PC-9 (cell line): ENCODE measurements around the gene KRTAP4-11. TPM values are rescaled to one million over a fixed set of nuclear protein-coding genes. Genes with fewer than 3 reads are reported as not detected.
"Not testable (repeated sequence)": the region's sequence is repeated elsewhere in the genome, so short reads cannot be mapped to it uniquely, and the experiment has no call there.

Experiments used
- BruUV-seq: library from RNA; stranded (reverse); fragments of 400-500 nt; replicated peaks from 2 replicates; lab custom pipeline; 2021; lab: Mats Ljungman, UMichigan
- CTCF ChIA-PET: fragments of 300-600 bp; sonication (Branson Sonifier 250); formaldehyde crosslinking; loops from one replicate; lab custom pipeline; 2022; ENCODE audit warnings: antibody characterized with exemption; lab: Charles Lee
- POLR2A ChIA-PET: fragments of 300-600 bp; sonication (Branson Sonifier 250); formaldehyde crosslinking; loops from one replicate; lab custom pipeline; 2022; ENCODE audit warnings: antibody characterized with exemption; ENCODE audit not compliant: unreplicated experiment; lab: Charles Lee
- DNase-seq, 2 experiments: peaks; one replicate each; pipeline versions ENCODE4 v3.0.0 to v3.0.0-alpha.2; 2015 to 2022; ENCODE audit warnings: mixed read lengths in 1 of 2
- H2AFZ ChIP-seq: fragments of 200-600 bp; sonication (generic); 2 replicates; pipeline ENCODE4 v1.8.1; 2017; ENCODE audit warnings: antibody characterized with exemption
- H3F3A ChIP-seq: fragments of 200-600 bp; sonication (generic); 2 replicates; pipeline ENCODE4 v1.8.1; 2017; ENCODE audit warnings: antibody characterized with exemption, mild to moderate bottlenecking, low read depth; ENCODE audit not compliant: insufficient read depth
- H3K27ac ChIP-seq: fragments of 200-600 bp; sonication (generic); 2 replicates; pipeline ENCODE4 v1.6.1; 2016; ENCODE audit warnings: mixed run types
- H3K27me3 ChIP-seq: fragments of 200-600 bp; sonication (generic); 2 replicates; pipeline ENCODE4 v1.6.1; 2016; ENCODE audit warnings: low read depth, mixed run types; ENCODE audit not compliant: insufficient read depth
- H3K36me3 ChIP-seq: fragments of 200-600 bp; sonication (generic); 2 replicates; pipeline ENCODE4 v1.6.1; 2016; ENCODE audit warnings: low read depth, mixed run types
- H3K4me1 ChIP-seq: fragments of 200-600 bp; sonication (generic); replicated peaks from 2 replicates; pipeline ENCODE4 v1.6.1; 2016; ENCODE audit warnings: mixed run types; ENCODE audit not compliant: insufficient read depth
- H3K4me2 ChIP-seq: fragments of 200-600 bp; sonication (generic); 2 replicates; pipeline ENCODE4 v1.6.1; 2017; ENCODE audit warnings: mixed run types
- H3K4me3 ChIP-seq: fragments of 200-600 bp; sonication (generic); 2 replicates; pipeline ENCODE4 v1.6.1; 2016; ENCODE audit warnings: mixed run types
- H3K79me2 ChIP-seq: fragments of 200-600 bp; sonication (generic); 2 replicates; pipeline ENCODE4 v1.6.1; 2017; ENCODE audit warnings: low read depth, mixed run types
- H3K9me2 ChIP-seq: fragments of 200-600 bp; sonication (generic); 2 replicates; pipeline ENCODE4 v1.8.1; 2017; ENCODE audit warnings: mild to moderate bottlenecking; ENCODE audit not compliant: insufficient read depth
- H3K9me3 ChIP-seq: fragments of 200-600 bp; sonication (generic); 2 replicates; pipeline ENCODE4 v1.8.1; 2016; ENCODE audit warnings: low read depth; ENCODE audit not compliant: insufficient read depth
- H4K20me1 ChIP-seq: fragments of 200-600 bp; sonication (generic); 2 replicates; pipeline ENCODE4 v1.8.1; 2017; ENCODE audit not compliant: insufficient read depth
- CTCF ChIP-seq: fragments of 200-600 bp; sonication (generic); conservative IDR thresholded peaks from 2 replicates; pipeline ENCODE4 v1.6.1; 2017; ENCODE audit warnings: mixed run types, antibody characterized with exemption, mild to moderate bottlenecking, moderate library complexity
- EZH2 ChIP-seq: fragments of 200-600 bp; sonication (generic); IDR thresholded peaks from 2 replicates; pipeline ENCODE4 v1.8.0; 2017; ENCODE audit warnings: antibody characterized with exemption, low read depth
- intact Hi-C: fragments of 100-400 bp; cut with micrococcal nuclease; formaldehyde crosslinking; loops from one replicate; pipeline ENCODE4 v1.10.0; 2022; ENCODE audit not compliant: unreplicated experiment
- total RNA-seq: library from RNA; stranded (reverse); gene quantifications from 2 replicates; pipeline ENCODE4 v1.2.3, GENCODE V29; 2021

KRTAP4-11 gene
- total RNA-seq, 1 experiment from 2014 or later: not detected

GRCh38 chr17:41141361-41141760 lies 23.2 kb upstream of the KRTAP4-11 start:
- TF ChIP-seq CTCF (no peak), EZH2 (no peak)
- Histone ChIP-seq H3K36me3 (no peaks in the 10 kb centered on the region), H3F3A (peaks cover 16% of the 10 kb centered on the region; the same call in 1 of the 2 replicates), H3K4me1 (peaks cover 17% of the 10 kb centered on the region), H4K20me1 (no peaks in the 10 kb centered on the region), H3K27ac (peak overlapping the region; percentile 94), H3K27me3 (no peaks in the 10 kb centered on the region), H3K79me2 (no peaks in the 10 kb centered on the region), H3K4me2 (peak overlapping the region; percentile 6; the same call in 1 of the 2 replicates), H2AFZ (no peak overlapping the region), H3K9me2 (no peaks in the 10 kb centered on the region), H3K4me3 (no peak overlapping the region), H3K9me3 (peaks cover 9% of the 10 kb centered on the region)
- ChIA-PET POLR2A (interaction anchor here (0.7 kb wide), 1 partner anchor 245 kb away, joined by 9 read pairs; no protein-coding TSS in a partner anchor), CTCF (no interaction called here)
- intact Hi-C loops: no loop called here
- no peak for DNase-seq
- no TSS peak for BruUV-seq

- H2AFZ ChIP-seq: no peak within 1 kb of the TSS
- H3K27ac ChIP-seq: peak within 1 kb of the TSS; percentile 94
- POLR2A ChIA-PET: interaction anchor here (0.7 kb wide), 1 partner anchor 381 kb away, joined by 4 read pairs; no protein-coding TSS in a partner anchor
- H3K9me2 ChIP-seq: no peaks in the 10 kb centered on the region
- peaks cover 17% of the 10 kb centered on the region for H3K4me1 ChIP-seq
- peak; percentile 24 to 96 for DNase-seq
- H3K4me3 ChIP-seq: no peak within 1 kb of the TSS
- H3K27me3 ChIP-seq: no peaks in the 10 kb centered on the region
- no TSS peak for BruUV-seq
- H3K9me3 ChIP-seq: peaks cover 9% of the 10 kb centered on the region
- intact Hi-C loops: loop anchor here (1.0 kb wide), 1 partner anchor 225 kb away; no protein-coding TSS in a partner anchor
- no peaks in the 10 kb centered on the region for H3K36me3 ChIP-seq
- CTCF ChIA-PET: interaction anchor here (0.6 to 0.7 kb wide), 2 partner anchors 182 to 409 kb away, joined by 3 to 5 read pairs; no protein-coding TSS in a partner anchor
- no peak for TF ChIP-seq CTCF
- no peak for TF ChIP-seq EZH2
- H3F3A ChIP-seq: peaks cover 16% of the 10 kb centered on the region; the same call in 1 of the 2 replicates
- no peaks in the 10 kb centered on the region for H3K79me2 ChIP-seq
- no peaks in the 10 kb centered on the region for H4K20me1 ChIP-seq
- peak within 1 kb of the TSS; percentile 19; the same call in 1 of the 2 replicates for H3K4me2 ChIP-seq
Observed at GRCh38 chr17:41140360-41141131, 22.4 kb upstream of the KRTAP4-11 start, which contains the start of gene KRTAP4-6. KRTAP4-6 (minus strand) TSS chr17:41140544; CDS start chr17:41140487, 57 bp downstream.

- H2AFZ ChIP-seq, BruUV-seq, H3K4me3 ChIP-seq, H4K20me1 ChIP-seq, H3K36me3 ChIP-seq, H3K9me3 ChIP-seq, H3K27me3 ChIP-seq, POLR2A ChIA-PET, H3K79me2 ChIP-seq, H3K4me2 ChIP-seq, H3K9me2 ChIP-seq, CTCF ChIA-PET, DNase-seq: not testable (repeated sequence)
- Histone ChIP-seq H3F3A (peaks cover 16% of the 10 kb centered on the region; the same call in 1 of the 2 replicates), H3K27ac (peak overlapping the region; percentile 94), H3K4me1 (peaks cover 17% of the 10 kb centered on the region)
- intact Hi-C loops: loop anchor here (1.0 kb wide), 1 partner anchor 225 kb away; no protein-coding TSS in a partner anchor
Observed at GRCh38 chr17:41139865-41140264, 21.7 kb upstream of the KRTAP4-11 start.
